Lung (tissue), 12 donors: ENCODE results near the gene PARVG. TPM values are rescaled to one million over a fixed set of nuclear protein-coding genes. Genes with fewer than 3 reads are reported as not detected.
"Not testable (repeated sequence)": the region's sequence is repeated elsewhere in the genome, so short reads cannot be mapped to it uniquely, and the experiment has no call there.

Experiments
- ATAC-seq: fragments of 200-7000 bp; cut with Tn5 transposase; one replicate; pipeline ENCODE4 v1.9.1; 2020; ENCODE audit warnings: moderate number of reproducible peaks; ENCODE audit not compliant: insufficient read depth, low FRiP score
- DNase-seq, 3 donors: peaks; one replicate each; pipeline ENCODE4 v3.0.0-alpha.2; 2013 to 2017
- H3K27ac ChIP-seq, 2 donors: one replicate each; pipeline ENCODE4 v1.5.1; 2013; ENCODE audit warnings: mild to moderate bottlenecking in 2 of 2, moderate library complexity in 2 of 2, control low read depth in 1 of 2, inconsistent platforms in 1 of 2, low read depth in 1 of 2, low read length in 1 of 2
- H3K27me3 ChIP-seq, 3 donors: one replicate each; pipeline ENCODE4 v1.5.1; 2013; ENCODE audit warnings: low read length in 2 of 3; ENCODE audit not compliant: control insufficient read depth in 3 of 3, insufficient read depth in 3 of 3
- H3K36me3 ChIP-seq, 4 donors: one replicate each; pipeline ENCODE4 v1.5.1; 2013; ENCODE audit warnings: low read length in 4 of 4, mild to moderate bottlenecking in 1 of 4, moderate library complexity in 1 of 4; ENCODE audit not compliant: control insufficient read depth in 4 of 4, insufficient read depth in 4 of 4
- H3K4me1 ChIP-seq, 5 donors: one replicate each; pipeline ENCODE4 v1.5.1; 2013; ENCODE audit warnings: low read length in 5 of 5, mild to moderate bottlenecking in 2 of 5, moderate library complexity in 1 of 5; ENCODE audit not compliant: control insufficient read depth in 5 of 5, insufficient read depth in 5 of 5
- H3K4me3 ChIP-seq: one replicate; pipeline ENCODE4 v1.5.1; 2013; ENCODE audit warnings: mild to moderate bottlenecking, control low read depth, moderate library complexity
- H3K9ac ChIP-seq, 2 donors: one replicate each; pipeline ENCODE4 v1.5.1; 2013; ENCODE audit warnings: low read length in 2 of 2, control low read depth in 1 of 2; ENCODE audit not compliant: insufficient read depth in 1 of 2
- H3K9me3 ChIP-seq, 4 donors: one replicate each; pipeline ENCODE4 v1.5.1; 2013; ENCODE audit warnings: low read length in 3 of 4, mild to moderate bottlenecking in 1 of 4, moderate library complexity in 1 of 4; ENCODE audit not compliant: control insufficient read depth in 4 of 4, insufficient read depth in 3 of 4
- WGBS, 2 donors: extraction: QIAGEN DNeasy Blood & Tissue Kit; methylation state at CpG; one replicate each; pipeline ENCODE4 v1.1.7; 2013; 5-methylcytosine and 5-hydroxymethylcytosine counted together
- polyA plus RNA-seq, 2 donors: library from polyadenylated mRNA; stranded (reverse); fragments of 200-250 nt; gene quantifications; one replicate each; pipeline ENCODE4 v1.2.1, GENCODE V29; 2013
- total RNA-seq, 2 donors: library from RNA; depleted of rRNA in 1 of 2; stranded (reverse); fragments of >200 nt in 1 of 2; gene quantifications; one replicate each; pipeline ENCODE4 v1.2.1, GENCODE V29; 2014 to 2021
- TF ChIP-seq, protein P1 (sequence below): IDR thresholded peaks from 2 replicates; pipeline ENCODE4 v1.5.1; 2012; ENCODE audit warnings: mild to moderate bottlenecking; ENCODE audit errors: control extremely low read depth, extremely low read depth
- donor health status: control.
- donor health status: control.
- donor health status: Bipolar disorder and iron deficiency.
- donor health status: healthy.
- donor health status: DM: yes; HTN: yes; CAD: no.

The PARVG gene
- total and polyA plus RNA-seq, 4 donors, result 20.4 to 67.4 (median 48.7) TPM

DNA sequence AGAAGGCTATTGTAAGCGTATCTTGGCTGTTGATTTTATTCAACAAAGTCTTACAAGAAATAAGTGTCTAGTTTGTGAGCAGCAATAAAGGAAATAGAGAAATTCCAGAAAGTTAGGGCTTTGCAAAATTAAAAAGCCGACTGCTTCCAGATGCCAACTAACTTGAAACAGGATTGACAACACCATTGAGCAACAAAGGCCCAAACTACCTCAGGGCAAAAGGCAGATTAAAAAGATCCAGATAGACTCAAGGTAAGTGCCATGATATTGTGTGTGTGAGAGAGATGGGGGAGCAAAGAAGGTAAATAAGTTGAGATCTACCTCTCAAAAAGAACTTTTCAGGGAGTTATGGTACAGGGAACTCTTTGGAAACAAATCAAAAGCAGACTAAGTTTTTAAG, 49.1 kb downstream of the PARVG start:
- no peak overlapping the region for H3K27ac ChIP-seq
- no peak overlapping the region for H3K9ac ChIP-seq
- 83 to 90% methylated on average over 2 of the region's 2 CpGs for WGBS, 2 donors
- TF ChIP-seq, protein P1, sequence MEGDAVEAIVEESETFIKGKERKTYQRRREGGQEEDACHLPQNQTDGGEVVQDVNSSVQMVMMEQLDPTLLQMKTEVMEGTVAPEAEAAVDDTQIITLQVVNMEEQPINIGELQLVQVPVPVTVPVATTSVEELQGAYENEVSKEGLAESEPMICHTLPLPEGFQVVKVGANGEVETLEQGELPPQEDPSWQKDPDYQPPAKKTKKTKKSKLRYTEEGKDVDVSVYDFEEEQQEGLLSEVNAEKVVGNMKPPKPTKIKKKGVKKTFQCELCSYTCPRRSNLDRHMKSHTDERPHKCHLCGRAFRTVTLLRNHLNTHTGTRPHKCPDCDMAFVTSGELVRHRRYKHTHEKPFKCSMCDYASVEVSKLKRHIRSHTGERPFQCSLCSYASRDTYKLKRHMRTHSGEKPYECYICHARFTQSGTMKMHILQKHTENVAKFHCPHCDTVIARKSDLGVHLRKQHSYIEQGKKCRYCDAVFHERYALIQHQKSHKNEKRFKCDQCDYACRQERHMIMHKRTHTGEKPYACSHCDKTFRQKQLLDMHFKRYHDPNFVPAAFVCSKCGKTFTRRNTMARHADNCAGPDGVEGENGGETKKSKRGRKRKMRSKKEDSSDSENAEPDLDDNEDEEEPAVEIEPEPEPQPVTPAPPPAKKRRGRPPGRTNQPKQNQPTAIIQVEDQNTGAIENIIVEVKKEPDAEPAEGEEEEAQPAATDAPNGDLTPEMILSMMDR, result no peak
- no peak for ATAC-seq
- peaks cover 0 to 5% (median 2%) of the 10 kb centered on the region in 3 donors for H3K27me3 ChIP-seq
- no peaks in the 10 kb centered on the region for H3K4me1 ChIP-seq
- DNase-seq, result no peak
- no peak overlapping the region for H3K4me3 ChIP-seq
- H3K36me3 ChIP-seq, result no peaks in the 10 kb centered on the region
- peaks cover 0 to 10% (median 5%) of the 10 kb centered on the region in 4 donors for H3K9me3 ChIP-seq

DNA sequence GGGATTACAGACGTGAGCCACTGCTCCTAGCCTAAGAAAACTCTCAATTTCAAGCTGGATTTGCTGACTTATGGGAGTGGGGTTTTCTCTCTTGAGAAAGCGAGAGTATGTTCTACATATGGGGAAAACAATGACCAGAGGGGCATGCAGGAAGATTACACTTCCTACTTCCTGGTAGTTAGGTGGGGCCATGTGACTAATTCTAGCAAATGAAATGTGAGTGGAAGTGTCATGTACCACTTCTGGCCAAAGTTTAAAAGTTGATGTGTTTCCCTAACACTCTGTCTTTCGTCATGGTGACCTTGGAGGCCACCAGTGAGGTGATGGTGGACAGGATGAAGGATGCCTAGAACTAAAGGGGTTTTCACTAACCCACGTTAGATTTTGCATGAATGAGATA, 50.5 kb downstream of the PARVG start:
- Histone ChIP-seq H3K36me3 (no peaks in the 10 kb centered on the region), H3K27ac (no peak overlapping the region), H3K9me3 (peaks cover 0 to 10% (median 3%) of the 10 kb centered on the region in 4 donors), H3K9ac (no peak overlapping the region), H3K4me3 (no peak overlapping the region), H3K4me1 (no peaks in the 10 kb centered on the region), H3K27me3 (no peaks in the 10 kb centered on the region)
- WGBS, 2 donors, result 79 to 86% methylated on average over 4 of the region's 4 CpGs
- TF ChIP-seq, protein P1, result no peak
- ATAC-seq (no peak), DNase-seq (no peak)

DNA sequence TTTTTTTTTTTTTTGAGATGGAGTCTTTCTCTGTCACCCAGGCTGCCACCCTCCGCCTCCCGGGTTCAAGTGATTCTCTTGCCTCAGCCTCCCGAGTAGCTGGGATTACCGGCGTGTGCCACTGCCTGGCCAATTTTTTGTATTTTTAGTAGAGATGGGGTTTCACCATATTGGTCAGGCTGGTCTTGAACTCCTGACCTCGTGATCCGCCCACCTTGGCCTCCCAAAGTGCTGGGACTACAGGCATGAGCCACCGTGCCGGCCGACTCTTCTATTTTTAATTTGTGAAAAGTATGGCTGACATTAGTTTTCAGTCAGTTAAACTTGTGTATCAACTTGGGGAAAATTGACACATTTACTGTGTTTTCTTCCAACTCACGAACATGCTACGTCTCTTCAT, 53.6 kb downstream of the PARVG start:
- not testable (repeated sequence) for H3K4me3 ChIP-seq, H3K4me1 ChIP-seq, ATAC-seq, H3K27me3 ChIP-seq, DNase-seq, H3K27ac ChIP-seq, H3K9ac ChIP-seq, H3K36me3 ChIP-seq, H3K9me3 ChIP-seq
- WGBS, 2 donors, result 95 to 97% methylated on average over 12 of the region's 12 CpGs

DNA sequence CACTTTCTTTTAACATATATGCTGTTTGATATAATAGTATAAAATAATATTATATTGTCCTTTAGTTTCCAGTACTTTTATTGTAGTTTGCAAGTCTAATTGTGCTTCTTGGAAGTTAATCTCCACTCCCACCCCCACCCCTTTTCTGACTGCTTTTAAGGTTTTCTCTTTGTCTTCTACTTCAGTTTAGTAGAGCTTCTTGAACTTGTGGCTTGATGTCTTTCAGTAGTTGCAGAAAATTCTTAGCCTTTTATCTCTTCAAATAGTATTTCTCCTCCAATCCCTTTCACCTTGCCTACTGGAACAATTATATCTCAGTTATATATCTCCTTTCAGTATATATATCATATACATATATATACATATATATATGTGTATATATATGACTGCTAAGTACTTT, 56.6 kb downstream of the PARVG start:
- H3K4me3 ChIP-seq, result no peak overlapping the region
- DNase-seq, result no peak
- TF ChIP-seq, protein P1, result no peak
- H3K9me3 ChIP-seq, result peaks cover 0 to 2% (median 0%) of the 10 kb centered on the region in 4 donors
- peaks cover 0 to 3% (median 0%) of the 10 kb centered on the region in 3 donors for H3K27me3 ChIP-seq
- no peaks in the 10 kb centered on the region for H3K4me1 ChIP-seq
- no peak overlapping the region for H3K27ac ChIP-seq
- H3K36me3 ChIP-seq, result no peaks in the 10 kb centered on the region
- no peak overlapping the region for H3K9ac ChIP-seq
- ATAC-seq, result no peak

DNA sequence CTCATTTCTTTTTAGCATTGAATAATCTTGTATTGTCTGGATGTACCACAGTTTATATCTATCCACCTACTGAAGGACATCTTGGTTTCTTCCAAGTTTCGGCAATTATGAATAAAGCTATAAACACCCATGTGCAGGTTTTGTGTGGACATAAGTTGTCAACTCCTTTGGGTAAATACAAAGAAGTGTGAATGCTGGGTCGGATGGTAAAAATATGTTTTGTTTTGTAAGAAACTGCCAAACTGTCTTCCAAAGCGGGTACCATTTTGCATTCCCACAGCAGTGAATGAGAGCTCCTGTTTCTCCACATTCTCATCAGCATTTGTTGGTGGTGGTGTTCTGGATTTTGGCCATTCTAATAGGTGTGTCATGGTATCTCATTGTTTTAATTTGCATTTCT, 60.4 kb downstream of the PARVG start:
- DNase-seq, H3K27ac ChIP-seq, H3K27me3 ChIP-seq, H3K4me3 ChIP-seq, ATAC-seq, H3K4me1 ChIP-seq, H3K36me3 ChIP-seq, H3K9me3 ChIP-seq, H3K9ac ChIP-seq: not testable (repeated sequence)
- WGBS, 2 donors, result 85 to 97% methylated on average over 3 of the region's 3 CpGs
